Liver (tissue), 3 donors: Measurements from ENCODE around the gene TAL1.

Experiments
- ATF3 ChIP-seq: IDR thresholded peaks from 2 replicates; pipeline ENCODE4 v1.6.1; 2016; ENCODE audit warnings: antibody characterized with exemption
- REST ChIP-seq: IDR thresholded peaks from 2 replicates; pipeline ENCODE4 v1.6.1; 2016; ENCODE audit warnings: antibody characterized with exemption, mild to moderate bottlenecking
- TF ChIP-seq, protein P1 (sequence below): fragments of 150-350 bp; IDR thresholded peaks from 2 replicates; pipeline ENCODE4 v1.5.1; 2017; ENCODE audit warnings: improper control_type of control experiment, low read depth, low read length; ENCODE audit not compliant: missing input control
- TF ChIP-seq, protein P2 (sequence below): IDR thresholded peaks from 2 replicates; pipeline ENCODE4 v1.6.1; 2016; ENCODE audit warnings: antibody characterized with exemption
- donor health status: healthy.
- donor health status: healthy.

- TF ChIP-seq, protein P1, sequence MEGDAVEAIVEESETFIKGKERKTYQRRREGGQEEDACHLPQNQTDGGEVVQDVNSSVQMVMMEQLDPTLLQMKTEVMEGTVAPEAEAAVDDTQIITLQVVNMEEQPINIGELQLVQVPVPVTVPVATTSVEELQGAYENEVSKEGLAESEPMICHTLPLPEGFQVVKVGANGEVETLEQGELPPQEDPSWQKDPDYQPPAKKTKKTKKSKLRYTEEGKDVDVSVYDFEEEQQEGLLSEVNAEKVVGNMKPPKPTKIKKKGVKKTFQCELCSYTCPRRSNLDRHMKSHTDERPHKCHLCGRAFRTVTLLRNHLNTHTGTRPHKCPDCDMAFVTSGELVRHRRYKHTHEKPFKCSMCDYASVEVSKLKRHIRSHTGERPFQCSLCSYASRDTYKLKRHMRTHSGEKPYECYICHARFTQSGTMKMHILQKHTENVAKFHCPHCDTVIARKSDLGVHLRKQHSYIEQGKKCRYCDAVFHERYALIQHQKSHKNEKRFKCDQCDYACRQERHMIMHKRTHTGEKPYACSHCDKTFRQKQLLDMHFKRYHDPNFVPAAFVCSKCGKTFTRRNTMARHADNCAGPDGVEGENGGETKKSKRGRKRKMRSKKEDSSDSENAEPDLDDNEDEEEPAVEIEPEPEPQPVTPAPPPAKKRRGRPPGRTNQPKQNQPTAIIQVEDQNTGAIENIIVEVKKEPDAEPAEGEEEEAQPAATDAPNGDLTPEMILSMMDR, result no peak
- TF ChIP-seq, protein P2, sequence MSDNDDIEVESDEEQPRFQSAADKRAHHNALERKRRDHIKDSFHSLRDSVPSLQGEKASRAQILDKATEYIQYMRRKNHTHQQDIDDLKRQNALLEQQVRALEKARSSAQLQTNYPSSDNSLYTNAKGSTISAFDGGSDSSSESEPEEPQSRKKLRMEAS, result no peak
- TF ChIP-seq ATF3, result no peak
- TF ChIP-seq REST, result no peak
Measured at GRCh38 chr1:47252795-47253194, 20.8 kb upstream of the TAL1 start.
